PC-3 (cell line): Measurements from ENCODE around the gene EXOC4. TPM values are rescaled to one million over a fixed set of nuclear protein-coding genes. Genes with fewer than 3 reads are reported as not detected.
"Not testable (repeated sequence)": the region's sequence is repeated elsewhere in the genome, so short reads cannot be mapped to it uniquely, and the experiment has no call there.

Experiments
- ATAC-seq: fragments of 200-7000 bp; cut with Tn5 transposase; 2 replicates; pipeline ENCODE4 v1.9.1; 2020; ENCODE audit warnings: mild to moderate bottlenecking, moderate library complexity
- BruUV-seq: library from RNA; stranded (reverse); fragments of 400-500 nt; replicated peaks from 2 replicates; lab custom pipeline; 2021; lab: Mats Ljungman, UMichigan
- CTCF ChIA-PET: fragments of 300-600 bp; sonication (Branson Sonifier 250); formaldehyde crosslinking; loops from one replicate; lab custom pipeline; 2022; ENCODE audit warnings: antibody characterized with exemption; lab: Charles Lee
- POLR2A ChIA-PET: fragments of 300-600 bp; sonication (Branson Sonifier 250); formaldehyde crosslinking; loops from one replicate; lab custom pipeline; 2022; ENCODE audit warnings: antibody characterized with exemption; ENCODE audit not compliant: unreplicated experiment; lab: Charles Lee
- DNase-seq: peaks from one replicate; pipeline ENCODE4 v3.0.0-alpha.2; 2015
- H2AFZ ChIP-seq: fragments of 300-600 bp; sonication (generic); 2 replicates; pipeline ENCODE4 v1.6.0; 2016; ENCODE audit warnings: antibody characterized with exemption, low read length
- H3F3A ChIP-seq: fragments of 300-600 bp; sonication (generic); one replicate; pipeline ENCODE4 v1.6.0; 2017; ENCODE audit warnings: antibody characterized with exemption, low read length, control low read depth, mild to moderate bottlenecking; ENCODE audit not compliant: unreplicated experiment
- H3K27ac ChIP-seq: fragments of 300-600 bp; sonication (generic); 2 replicates; pipeline ENCODE4 v1.5.1; 2016; ENCODE audit warnings: mild to moderate bottlenecking, low read length
- H3K27me3 ChIP-seq: fragments of 300-600 bp; sonication (generic); 2 replicates; pipeline ENCODE4 v1.6.1; 2016; ENCODE audit warnings: low read length, mixed read lengths
- H3K36me3 ChIP-seq: fragments of 300-600 bp; sonication (generic); 2 replicates; pipeline ENCODE4 v1.6.1; 2016; ENCODE audit warnings: low read depth, mixed run types, low read length, mixed read lengths
- H3K4me1 ChIP-seq: fragments of 300-600 bp; sonication (generic); 2 replicates; pipeline ENCODE4 v1.5.1; 2016; ENCODE audit warnings: low read length; ENCODE audit not compliant: insufficient read depth
- H3K4me2 ChIP-seq: fragments of 300-600 bp; sonication (generic); 2 replicates; pipeline ENCODE4 v1.6.0; 2016; ENCODE audit warnings: low read length
- H3K4me3 ChIP-seq: fragments of 300-600 bp; sonication (generic); 2 replicates; pipeline ENCODE4 v1.5.1; 2016; ENCODE audit warnings: mild to moderate bottlenecking, low read length, mixed read lengths
- H3K79me2 ChIP-seq: fragments of 300-600 bp; sonication (generic); 2 replicates; pipeline ENCODE4 v1.6.1; 2017; ENCODE audit warnings: low read length, mixed read lengths
- H3K9ac ChIP-seq: fragments of 300-600 bp; sonication (generic); 2 replicates; pipeline ENCODE4 v1.6.0; 2016; ENCODE audit warnings: mild to moderate bottlenecking, low read length
- H3K9me2 ChIP-seq: fragments of 300-600 bp; sonication (generic); replicated peaks from 2 replicates; pipeline ENCODE4 v1.6.1; 2016; ENCODE audit warnings: mixed run types, low read length, mixed read lengths
- H3K9me3 ChIP-seq: fragments of 300-600 bp; sonication (generic); 2 replicates; pipeline ENCODE4 v1.6.1; 2016; ENCODE audit warnings: low read length, mixed read lengths
- H4K20me1 ChIP-seq: fragments of 300-600 bp; sonication (generic); 2 replicates; pipeline ENCODE4 v1.6.1; 2016; ENCODE audit warnings: low read length, mixed read lengths
- CTCF ChIP-seq: fragments of 300-600 bp; sonication (generic); conservative IDR thresholded peaks from 2 replicates; pipeline ENCODE4 v1.5.1; 2017; ENCODE audit warnings: antibody characterized with exemption, low read depth, mild to moderate bottlenecking, low read length
- EZH2 ChIP-seq: fragments of 300-600 bp; sonication (generic); IDR thresholded peaks from one replicate; pipeline ENCODE4 v1.6.1; 2017; ENCODE audit warnings: antibody characterized with exemption, mild to moderate bottlenecking, low read length; ENCODE audit not compliant: unreplicated experiment
- EZH2phosphoT487 ChIP-seq: fragments of 300-600 bp; sonication (generic); IDR thresholded peaks from 2 replicates; pipeline ENCODE4 v1.6.1; 2018; ENCODE audit warnings: mild to moderate bottlenecking, antibody characterized with exemption, low read length, borderline replicate concordance
- intact Hi-C: fragments of 100-400 bp; cut with micrococcal nuclease; formaldehyde crosslinking; loops from 2 replicates; pipeline ENCODE4 v1.9.0; 2023
- total RNA-seq: library from RNA; depleted of rRNA; stranded (reverse); fragments of >200 nt; gene quantifications from 2 replicates; pipeline ENCODE4 v1.2.3, GENCODE V29; 2014

Gene EXOC4
- total RNA-seq, 1 experiment from 2014 or later: 43.5 TPM

- H3K27ac ChIP-seq, POLR2A ChIA-PET, H2AFZ ChIP-seq, CTCF ChIA-PET, H3K4me1 ChIP-seq, intact Hi-C loops, H3K9me3 ChIP-seq, H3K79me2 ChIP-seq, H3K9me2 ChIP-seq, H3K36me3 ChIP-seq, BruUV-seq, H3K9ac ChIP-seq, H3F3A ChIP-seq, H3K4me2 ChIP-seq, H3K27me3 ChIP-seq, H3K4me3 ChIP-seq, H4K20me1 ChIP-seq, DNase-seq, ATAC-seq: not testable (repeated sequence)
Measured at GRCh38 chr7:133326745-133327144, 73.9 kb downstream of the EXOC4 start.

- H3K79me2 ChIP-seq, H3K36me3 ChIP-seq, H3K9me3 ChIP-seq, POLR2A ChIA-PET, H3F3A ChIP-seq, H4K20me1 ChIP-seq, H3K27me3 ChIP-seq, H3K27ac ChIP-seq, H3K9me2 ChIP-seq, H3K4me2 ChIP-seq, H2AFZ ChIP-seq, H3K4me3 ChIP-seq, DNase-seq, ATAC-seq, CTCF ChIA-PET, BruUV-seq, H3K9ac ChIP-seq, intact Hi-C loops, H3K4me1 ChIP-seq: not testable (repeated sequence)
Measured at GRCh38 chr7:133328021-133328420, 75.1 kb downstream of the EXOC4 start.

- Histone ChIP-seq H3K36me3 (no peaks in the 10 kb centered on the region), H3K4me3 (no peak overlapping the region), H3K9ac (no peak overlapping the region), H3K27ac (no peak overlapping the region), H2AFZ (no peak overlapping the region), H3K4me2 (no peak overlapping the region), H3K9me2 (no peaks in the 10 kb centered on the region), H3K27me3 (no peaks in the 10 kb centered on the region), H3K9me3 (no peaks in the 10 kb centered on the region), H3K79me2 (no peaks in the 10 kb centered on the region), H4K20me1 (no peaks in the 10 kb centered on the region), H3F3A (no peaks in the 10 kb centered on the region), H3K4me1 (no peaks in the 10 kb centered on the region)
- CTCF ChIA-PET: no interaction called here
- intact Hi-C loops: no loop called here
- POLR2A ChIA-PET: no interaction called here
- ATAC-seq (no peak), DNase-seq (no peak)
- no peak for TF ChIP-seq CTCF
- no peak for TF ChIP-seq EZH2
- TF ChIP-seq EZH2phosphoT487: no peak
- no TSS peak for BruUV-seq
Measured at GRCh38 chr7:133330085-133330484, 77.2 kb downstream of the EXOC4 start.

GRCh38 chr7:133331861-133332260 lies 79.0 kb downstream of the EXOC4 start:
- H3K9me3 ChIP-seq: no peaks in the 10 kb centered on the region
- CTCF ChIA-PET: no interaction called here
- H3K79me2 ChIP-seq: no peaks in the 10 kb centered on the region
- TF ChIP-seq CTCF: no peak
- TF ChIP-seq EZH2phosphoT487: no peak
- TF ChIP-seq EZH2: no peak
- no peaks in the 10 kb centered on the region for H3F3A ChIP-seq
- no TSS peak for BruUV-seq
- no peak for DNase-seq
- H3K4me3 ChIP-seq: no peak overlapping the region
- H4K20me1 ChIP-seq: no peaks in the 10 kb centered on the region
- H3K27ac ChIP-seq: no peak overlapping the region
- no peak overlapping the region for H3K4me2 ChIP-seq
- intact Hi-C loops: no loop called here
- H3K9ac ChIP-seq: no peak overlapping the region
- H3K9me2 ChIP-seq: no peaks in the 10 kb centered on the region
- H3K4me1 ChIP-seq: no peaks in the 10 kb centered on the region
- no peaks in the 10 kb centered on the region for H3K27me3 ChIP-seq
- POLR2A ChIA-PET: no interaction called here
- no peak for ATAC-seq
- H3K36me3 ChIP-seq: no peaks in the 10 kb centered on the region
- H2AFZ ChIP-seq: no peak overlapping the region
